ENCODE results near the gene COIL. TPM values are rescaled to one million over a fixed set of nuclear protein-coding genes. Genes with fewer than 3 reads are reported as not detected.
A peak's percentile ranks its signal among the peaks of the same experiment; 100 is the strongest.

The COIL gene
- total and polyA plus RNA-seq, 11 donors = 5.7 to 11.3 (median 7.8) TPM

- Histone ChIP-seq H3K27me3 (no peaks in the 10 kb centered on the region), H3K9me3 (no peaks in the 10 kb centered on the region), H3K27ac (no peak overlapping the region), H3K4me1 (peaks cover 0 to 9% (median 0%) of the 10 kb centered on the region in 12 donors), H3K4me3 (no peak overlapping the region), H3K36me3 (peaks cover 3 to 100% (median 93%) of the 10 kb centered on the region in 9 donors)
- no peak for ATAC-seq
- intact Hi-C loops (cut with DNase I) = loop anchor here in 2 of 10 donors (5.0 kb wide), 1 partner anchor 42 kb away; no protein-coding TSS in a partner anchor
- no peak for DNase-seq
- WGBS, 4 donors = 92 to 94% (median 93%) methylated on average over 20 of the region's 20 CpGs
- TF ChIP-seq CTCF (IDR thresholded peaks at IDR 0.05) = no peak
- no peak for TF ChIP-seq POLR2A (IDR thresholded peaks at IDR 0.05)
These were observed 65.9 kb downstream of the COIL start for GRCh38 chr17:56894859-56895455.

- H3K27me3 ChIP-seq = no peaks in the 10 kb centered on the region
- WGBS, 4 donors = 66 to 72% (median 70%) methylated on average over 7 of the region's 7 CpGs
- peaks cover 0 to 9% (median 0%) of the 10 kb centered on the region in 12 donors for H3K4me1 ChIP-seq
- ATAC-seq = peak in 1 of 4 donors; percentile 45
- H3K27ac ChIP-seq = no peak overlapping the region
- H3K9me3 ChIP-seq = peaks cover 0 to 6% (median 0%) of the 10 kb centered on the region in 12 donors
- peaks cover 3 to 99% (median 80%) of the 10 kb centered on the region in 9 donors for H3K36me3 ChIP-seq
- intact Hi-C loops (cut with DNase I) = loop anchor here in 2 of 10 donors (5.0 kb wide), 1 partner anchor 44 kb away; no protein-coding TSS in a partner anchor
- no peak for DNase-seq
- no peak overlapping the region for H3K4me3 ChIP-seq
- no peak for TF ChIP-seq CTCF (IDR thresholded peaks at IDR 0.05)
These were observed 67.3 kb downstream of the COIL start for GRCh38 chr17:56893503-56893902.

- peaks cover 0 to 9% (median 0%) of the 10 kb centered on the region in 12 donors for H3K4me1 ChIP-seq
- peaks cover 3 to 98% (median 70%) of the 10 kb centered on the region in 9 donors for H3K36me3 ChIP-seq
- peaks cover 0 to 14% (median 3%) of the 10 kb centered on the region in 12 donors for H3K9me3 ChIP-seq
- H3K27me3 ChIP-seq = no peaks in the 10 kb centered on the region
- ATAC-seq (no peak), DNase-seq (no peak)
- no peak overlapping the region for H3K27ac ChIP-seq
- WGBS, 4 donors = 95 to 100% (median 97%) methylated on average over 1 of the region's 1 CpG
- intact Hi-C loops (cut with DNase I) = loop anchor here in 2 of 10 donors (5.0 kb wide), 1 partner anchor 45 kb away; no protein-coding TSS in a partner anchor
- no peak for TF ChIP-seq POLR2A (IDR thresholded peaks at IDR 0.05)
- TF ChIP-seq CTCF (IDR thresholded peaks at IDR 0.05) = no peak
- H3K4me3 ChIP-seq = no peak overlapping the region
These were observed 68.5 kb downstream of the COIL start for GRCh38 chr17:56892333-56892732.

GRCh38 chr17:56891751-56892150 is 69.1 kb downstream of the COIL start:
- TF ChIP-seq CTCF (IDR thresholded peaks at IDR 0.05) (peak in 9 of 12 donors; percentile 16 to 50 (median 41)), POLR2A (IDR thresholded peaks at IDR 0.05) (no peak)
- Histone ChIP-seq H3K27me3 (no peaks in the 10 kb centered on the region), H3K36me3 (peaks cover 3 to 97% (median 66%) of the 10 kb centered on the region in 9 donors), H3K9me3 (peaks cover 0 to 15% (median 3%) of the 10 kb centered on the region in 12 donors), H3K4me3 (no peak overlapping the region), H3K27ac (no peak overlapping the region), H3K4me1 (peaks cover 0 to 9% (median 0%) of the 10 kb centered on the region in 12 donors)
- intact Hi-C loops (cut with DNase I) = loop anchor here in 3 of 10 donors (2.0 to 5.0 kb wide), 2 partner anchors 45 to 46 kb away; no protein-coding TSS in a partner anchor
- peak in 1 of 5 donors; percentile 36 for DNase-seq
- 73 to 83% (median 77%) methylated on average over 16 of the region's 16 CpGs for WGBS, 4 donors
- peak in 1 of 4 donors; percentile 33 for ATAC-seq

Data from heart left ventricle (tissue), 16 donors.